ENCODE results near the gene CECR2.

- TF ChIP-seq CTCF (IDR thresholded peaks at IDR 0.05) (no peak), MEF2A (IDR thresholded peaks at IDR 0.05; ENCODE audit: borderline replicate concordance, low read depth) (no peak), POLR2AphosphoS5 (IDR thresholded peaks at IDR 0.05; ENCODE audit: low read depth, low read length) (no peak), RFX5 (IDR thresholded peaks at IDR 0.05; ENCODE audit: low read length) (no peak), USF1 (IDR thresholded peaks at IDR 0.05; ENCODE audit: borderline replicate concordance, low read depth) (no peak), TEAD4 (IDR thresholded peaks at IDR 0.05; ENCODE audit: borderline replicate concordance, insufficient read depth) (no peak), TAF1 (IDR thresholded peaks at IDR 0.05; ENCODE audit: borderline replicate concordance, low read depth, low read length) (no peak), NFIC (IDR thresholded peaks at IDR 0.05; ENCODE audit: borderline replicate concordance) (no peak), MAX (IDR thresholded peaks at IDR 0.05; ENCODE audit: low read depth) (no peak), JUND (IDR thresholded peaks at IDR 0.05) (no peak), EZH2phosphoT487 (IDR thresholded peaks at IDR 0.05; ENCODE audit: borderline replicate concordance, low read depth) (no peak), RAD21 (IDR thresholded peaks at IDR 0.05; ENCODE audit: low read length) (no peak)
Observed at GRCh38 chr22:17430412-17430811, 61.2 kb downstream of the CECR2 start.
